GM12891 (cell line): ENCODE measurements around the gene WDR31.
"Not testable (repeated sequence)": the region's sequence is repeated elsewhere in the genome, so short reads cannot be mapped to it uniquely, and the experiment has no call there.

ENCODE experiments used
- DNase-seq: peaks from one replicate; pipeline ENCODE4 v3.0.0; 2011; ENCODE audit warnings: low spot score; ENCODE audit not compliant: insufficient read length
- FAIRE-seq: peaks from 2 replicates; lab custom pipeline; 2011; peaks lifted over from hg19 to GRCh38; lab: Jason Lieb, UNC
- PAX5 ChIP-seq: IDR thresholded peaks from 2 replicates; pipeline ENCODE4 v1.6.1; 2011; ENCODE audit warnings: low read length, moderate library complexity, mild to moderate bottlenecking; ENCODE audit not compliant: insufficient read depth, severe bottlenecking
- POLR2A ChIP-seq: IDR thresholded peaks from 2 replicates; pipeline ENCODE4 v1.6.1; 2011; ENCODE audit warnings: low read depth, low read length, control low read depth
- POLR2AphosphoS5 ChIP-seq: IDR thresholded peaks from 2 replicates; pipeline ENCODE4 v1.6.1; 2011; ENCODE audit warnings: low read depth, low read length, control low read depth
- POU2F2 ChIP-seq: IDR thresholded peaks from 2 replicates; pipeline ENCODE4 v1.6.1; 2011; ENCODE audit warnings: low read depth, mild to moderate bottlenecking, control low read depth, low read length, moderate library complexity
- SPI1 ChIP-seq: IDR thresholded peaks from 2 replicates; pipeline ENCODE4 v1.6.1; 2011; ENCODE audit warnings: low read depth, low read length, control low read depth
- TAF1 ChIP-seq: IDR thresholded peaks from 2 replicates; pipeline ENCODE4 v1.6.1; 2011; ENCODE audit warnings: low read depth, low read length, control low read depth

WDR31 gene

GRCh38 chr9:113376634-113377567 lies 36.8 kb upstream of the WDR31 start, which contains the start of gene HDHD3:
Gene HDHD3 (minus strand): TSS chr9:113376986. CDS start chr9:113374354, 2,632 bp downstream.
- FAIRE-seq (peak; percentile 85), DNase-seq (peak; percentile 94)
- TF ChIP-seq POU2F2 (no peak), PAX5 (no peak), POLR2AphosphoS5 (peak; percentile 54; the same call in 1 of the 2 replicates), POLR2A (peak; percentile 43; the same call in 1 of the 2 replicates), SPI1 (no peak), TAF1 (0 out of 2 replicates have a peak, but pooled peaks have one; percentile 15)

GRCh38 chr9:113375057-113376023 lies 35.3 kb upstream of the WDR31 start:
- TF ChIP-seq PAX5 (no peak), POLR2A (no peak), POU2F2 (no peak), SPI1 (no peak)
- FAIRE-seq (no peak), DNase-seq (no peak)

GRCh38 chr9:113373676-113374392 lies 33.8 kb upstream of the WDR31 start:
- DNase-seq = no peak
- TF ChIP-seq POLR2AphosphoS5 (no peak), POLR2A (no peak), SPI1 (no peak), PAX5 (no peak), POU2F2 (no peak), TAF1 (no peak)
- FAIRE-seq = no peak

- no peak for TF ChIP-seq SPI1
- TF ChIP-seq POLR2AphosphoS5 = no peak
- TF ChIP-seq TAF1 = no peak
- no peak for TF ChIP-seq PAX5
- TF ChIP-seq POU2F2 = peak; percentile 18; the same call in 1 of the 2 replicates
- FAIRE-seq = no peak
- no peak for DNase-seq
Measured at GRCh38 chr9:113373256-113373655, 33.2 kb upstream of the WDR31 start.

- FAIRE-seq = no peak
- no peak for DNase-seq
- TF ChIP-seq PAX5 (no peak), POU2F2 (no peak), POLR2AphosphoS5 (no peak), TAF1 (no peak), POLR2A (no peak), SPI1 (no peak)
Measured at GRCh38 chr9:113372059-113372458, 32.0 kb upstream of the WDR31 start.

GRCh38 chr9:113370806-113371325 lies 30.8 kb upstream of the WDR31 start:
- FAIRE-seq (no peak), DNase-seq (no peak)

GRCh38 chr9:113369855-113370140 lies 29.7 kb upstream of the WDR31 start:
- no peak for TF ChIP-seq SPI1
- no peak for TF ChIP-seq POLR2AphosphoS5
- no peak for TF ChIP-seq TAF1
- no peak for TF ChIP-seq PAX5
- TF ChIP-seq POLR2A = no peak
- no peak for TF ChIP-seq POU2F2
- DNase-seq = no peak
- FAIRE-seq = no peak

More at GRCh38 chr9:113370806-113371325, 30.8 kb upstream of the WDR31 start:
- TF ChIP-seq SPI1 (no peak), POLR2AphosphoS5 (no peak), POLR2A (no peak), POU2F2 (no peak), TAF1 (no peak)

- TF ChIP-seq POLR2A (no peak), TAF1 (no peak), POU2F2 (no peak), PAX5 (no peak), SPI1 (no peak), POLR2AphosphoS5 (no peak)
- DNase-seq = no peak
- FAIRE-seq = no peak
Measured at GRCh38 chr9:113368982-113369854, 29.1 kb upstream of the WDR31 start.

- DNase-seq = no peak
- TF ChIP-seq POLR2A (no peak), POU2F2 (no peak)
- no peak for FAIRE-seq
Measured at GRCh38 chr9:113368348-113368981, 28.4 kb upstream of the WDR31 start.

GRCh38 chr9:113365652-113366051 lies 25.6 kb upstream of the WDR31 start:
- not testable (repeated sequence) for FAIRE-seq, DNase-seq
